ENCODE measurements around the gene PGLYRP2.

The PGLYRP2 gene

DNA sequence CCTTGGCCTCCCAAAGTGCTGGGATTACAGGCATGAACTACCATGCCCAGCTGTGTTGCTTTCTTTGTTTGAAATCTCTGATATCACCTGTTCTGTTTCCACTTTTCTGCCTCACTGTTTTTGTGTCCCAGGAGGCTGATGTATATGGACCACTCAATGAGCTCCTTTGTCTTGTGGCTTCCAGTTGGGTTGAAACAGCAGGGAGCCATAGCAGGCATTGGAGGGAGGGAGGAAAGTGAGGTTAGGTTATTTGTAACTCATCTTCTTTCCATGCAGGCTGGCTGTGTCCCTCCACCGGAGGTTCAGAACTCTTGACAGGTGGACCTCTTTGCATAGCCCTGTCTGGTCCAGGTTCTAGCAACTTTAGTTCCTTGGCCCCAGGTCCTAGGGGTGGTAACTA lies 23.0 kb upstream of the PGLYRP2 start:
- TF ChIP-seq, protein P1, sequence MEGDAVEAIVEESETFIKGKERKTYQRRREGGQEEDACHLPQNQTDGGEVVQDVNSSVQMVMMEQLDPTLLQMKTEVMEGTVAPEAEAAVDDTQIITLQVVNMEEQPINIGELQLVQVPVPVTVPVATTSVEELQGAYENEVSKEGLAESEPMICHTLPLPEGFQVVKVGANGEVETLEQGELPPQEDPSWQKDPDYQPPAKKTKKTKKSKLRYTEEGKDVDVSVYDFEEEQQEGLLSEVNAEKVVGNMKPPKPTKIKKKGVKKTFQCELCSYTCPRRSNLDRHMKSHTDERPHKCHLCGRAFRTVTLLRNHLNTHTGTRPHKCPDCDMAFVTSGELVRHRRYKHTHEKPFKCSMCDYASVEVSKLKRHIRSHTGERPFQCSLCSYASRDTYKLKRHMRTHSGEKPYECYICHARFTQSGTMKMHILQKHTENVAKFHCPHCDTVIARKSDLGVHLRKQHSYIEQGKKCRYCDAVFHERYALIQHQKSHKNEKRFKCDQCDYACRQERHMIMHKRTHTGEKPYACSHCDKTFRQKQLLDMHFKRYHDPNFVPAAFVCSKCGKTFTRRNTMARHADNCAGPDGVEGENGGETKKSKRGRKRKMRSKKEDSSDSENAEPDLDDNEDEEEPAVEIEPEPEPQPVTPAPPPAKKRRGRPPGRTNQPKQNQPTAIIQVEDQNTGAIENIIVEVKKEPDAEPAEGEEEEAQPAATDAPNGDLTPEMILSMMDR (conservative IDR thresholded peaks at IDR 0.05) = no peak
- no peak overlapping the region for H3K27ac ChIP-seq

DNA sequence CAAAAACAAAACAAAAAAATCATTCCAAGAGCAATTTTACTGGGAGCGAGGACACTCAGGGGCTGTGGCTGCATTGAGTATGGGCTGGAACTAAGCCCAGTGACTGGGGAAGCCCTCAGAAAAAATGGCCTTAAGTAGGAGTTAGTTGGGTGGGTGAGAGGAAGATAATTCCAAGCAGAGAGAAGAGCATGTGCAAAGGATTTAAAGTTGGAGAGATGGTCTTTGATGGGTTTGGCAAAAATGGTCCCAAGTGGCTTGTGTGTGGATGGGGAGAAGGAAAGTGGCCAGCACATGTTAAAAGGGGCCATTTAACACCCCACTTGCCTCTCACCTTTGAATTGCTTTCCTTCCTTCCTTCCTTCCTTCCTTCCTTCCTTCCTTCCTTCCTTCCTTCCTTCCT lies 22.3 kb upstream of the PGLYRP2 start:
- no peak overlapping the region for H3K27ac ChIP-seq

DNA sequence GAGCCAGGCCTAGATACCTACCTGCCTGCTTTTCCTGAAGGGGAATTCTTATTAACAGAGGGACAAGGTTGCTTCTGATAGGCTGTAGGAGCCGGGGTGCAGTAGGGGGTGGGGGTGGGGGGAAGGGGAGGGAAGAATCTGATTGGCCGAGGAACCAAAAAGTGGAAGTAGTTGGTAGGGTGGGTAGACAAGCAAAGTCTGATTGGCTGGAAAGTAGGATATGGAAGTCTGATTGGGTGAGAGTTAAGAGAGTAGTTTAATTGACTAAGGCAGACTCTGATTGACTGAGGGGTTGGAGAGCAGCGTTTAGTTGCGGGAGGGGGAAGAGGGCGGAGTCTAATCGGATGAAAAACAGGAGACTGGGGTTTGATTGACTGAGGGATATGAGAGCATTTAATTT lies 19.6 kb upstream of the PGLYRP2 start:
- peak overlapping the region; percentile 87 for H3K27ac ChIP-seq
- TF ChIP-seq, protein P1 (conservative IDR thresholded peaks at IDR 0.05) = no peak

More for the DNA sequence above, 22.3 kb upstream of the PGLYRP2 start:
- TF ChIP-seq, protein P1 (conservative IDR thresholded peaks at IDR 0.05) = no peak

DNA sequence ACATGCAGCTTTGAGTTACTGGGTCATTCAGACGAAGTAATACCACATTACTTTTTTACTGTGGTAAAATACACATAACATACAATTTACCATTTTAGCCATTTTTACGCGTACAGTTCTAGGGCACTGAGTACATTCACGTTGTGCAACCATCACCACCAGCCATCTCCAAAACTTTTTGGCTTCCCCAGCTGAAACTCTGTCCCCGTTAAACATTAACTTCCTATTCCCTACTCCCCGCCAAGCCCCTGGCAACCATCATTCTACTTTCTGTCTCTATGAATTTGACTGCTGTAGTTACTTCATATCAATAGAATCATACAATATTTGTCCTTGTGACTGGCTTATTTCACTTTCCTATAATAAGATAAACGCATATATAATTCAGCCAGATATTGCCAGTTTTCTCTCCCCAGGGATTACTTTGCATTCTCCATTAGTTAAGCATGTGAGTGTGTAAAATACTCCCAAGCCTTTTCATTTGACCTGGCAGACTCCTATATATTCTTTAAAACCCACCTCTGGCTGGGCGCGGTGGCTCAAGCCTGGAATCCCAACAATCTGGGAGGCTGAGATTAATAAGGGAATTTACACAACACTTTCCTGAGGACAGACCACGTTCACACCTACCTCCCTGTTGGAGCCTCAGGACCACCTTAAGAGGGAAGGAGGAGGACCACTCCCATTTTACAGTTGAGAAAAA lies 19.0 kb upstream of the PGLYRP2 start:
- H3K27ac ChIP-seq = peak overlapping the region; percentile 87
- TF ChIP-seq, protein P1 (conservative IDR thresholded peaks at IDR 0.05) = no peak

DNA sequence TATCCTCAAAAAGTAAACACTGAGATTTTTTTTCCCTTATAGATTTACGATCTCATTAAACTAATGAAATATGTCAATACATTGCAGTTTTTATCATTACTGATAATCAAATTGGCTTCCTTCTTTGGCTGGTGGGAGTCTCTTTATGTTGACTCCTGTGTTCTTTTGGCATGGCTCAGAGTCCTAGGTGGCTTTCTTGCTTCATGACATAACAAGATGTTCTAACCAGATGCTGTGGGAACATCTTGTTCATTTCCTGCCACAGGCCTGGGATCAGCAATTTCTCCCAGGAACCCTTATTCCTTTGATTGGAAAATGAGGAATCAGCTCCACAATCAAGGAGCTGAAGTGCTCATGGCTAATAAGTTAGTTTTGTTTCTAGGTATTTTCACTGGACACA lies 15.8 kb upstream of the PGLYRP2 start:
- TF ChIP-seq, protein P1 (conservative IDR thresholded peaks at IDR 0.05) = no peak
- peak overlapping the region; percentile 87 for H3K27ac ChIP-seq

DNA sequence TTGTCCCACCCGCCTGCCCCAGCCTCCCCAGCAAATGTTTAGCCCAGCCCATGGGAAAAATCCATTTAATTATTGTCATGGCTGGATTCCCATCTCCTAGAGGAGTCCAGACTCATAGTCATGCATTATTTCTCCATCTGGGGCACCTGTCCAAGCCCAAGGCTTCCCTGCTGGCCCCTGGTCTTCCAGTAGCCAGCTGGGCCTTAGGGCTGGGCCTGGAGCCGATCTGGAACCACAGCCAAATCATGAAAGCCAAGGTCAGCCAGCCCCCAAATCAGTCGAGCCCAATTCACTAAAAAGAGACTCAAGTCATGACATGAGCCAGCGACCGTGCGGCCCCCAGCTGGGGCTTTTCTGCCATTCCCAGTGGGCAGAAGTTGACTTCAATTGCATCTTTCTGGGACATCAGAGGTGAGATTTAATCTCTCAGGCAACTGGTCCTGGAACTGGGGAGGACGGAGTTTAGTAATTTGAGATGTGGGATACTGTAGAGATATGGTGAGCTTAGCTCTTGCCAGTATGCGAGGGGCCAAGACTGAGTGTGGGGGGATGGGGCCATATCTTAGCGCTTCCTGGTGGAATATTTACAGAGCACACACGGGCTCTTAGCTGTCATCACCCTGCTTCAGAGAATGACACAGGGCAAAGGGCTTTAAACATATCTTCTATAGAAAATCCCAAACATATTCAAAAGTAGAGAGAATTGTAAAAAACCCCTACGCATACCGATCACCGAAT lies 9.4 kb upstream of the PGLYRP2 start:
- TF ChIP-seq, protein P1 (conservative IDR thresholded peaks at IDR 0.05) = no peak
- peak overlapping the region; percentile 39 for H3K27ac ChIP-seq

DNA sequence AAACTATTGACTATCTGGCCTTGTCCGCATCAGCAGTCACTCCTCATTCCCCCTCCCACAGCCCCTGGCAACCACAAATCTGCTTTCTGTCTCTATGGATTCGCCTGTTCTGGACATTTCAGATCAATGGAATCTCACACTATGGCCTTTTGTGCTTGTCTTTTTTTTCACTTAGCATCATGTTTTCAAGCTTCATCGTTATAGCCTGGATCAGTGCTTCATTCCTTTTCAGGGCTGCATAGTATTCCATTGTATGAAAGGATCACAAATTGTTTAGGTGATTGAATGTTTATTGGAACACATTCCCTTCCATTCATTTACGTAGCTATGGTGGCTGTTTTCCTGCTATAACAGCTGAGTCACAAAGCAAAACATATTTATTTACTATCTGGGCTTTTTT lies 7.7 kb upstream of the PGLYRP2 start:
- TF ChIP-seq, protein P1 (conservative IDR thresholded peaks at IDR 0.05) = no peak
- peak overlapping the region; percentile 78 for H3K27ac ChIP-seq

DNA sequence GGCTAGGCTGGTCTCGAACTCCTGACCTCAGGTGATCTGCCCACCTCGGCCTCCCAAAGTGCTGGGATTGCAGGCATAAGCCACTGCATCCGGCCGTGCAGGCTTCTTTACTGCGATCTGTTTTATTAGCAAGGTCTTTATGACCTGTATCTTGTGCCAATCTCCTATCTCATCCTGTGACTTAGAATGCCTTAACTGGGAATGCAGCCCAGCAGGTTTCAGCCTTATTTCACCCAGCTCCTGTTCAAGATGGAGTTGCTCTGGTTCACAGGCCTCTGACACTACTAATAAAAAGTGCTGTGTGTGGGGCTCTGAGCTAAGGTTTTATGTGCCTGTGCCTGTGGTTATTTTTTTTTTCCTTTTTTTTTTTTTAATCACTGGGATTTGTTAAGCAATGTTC lies 6.5 kb upstream of the PGLYRP2 start:
- H3K27ac ChIP-seq = peak overlapping the region; percentile 78

DNA sequence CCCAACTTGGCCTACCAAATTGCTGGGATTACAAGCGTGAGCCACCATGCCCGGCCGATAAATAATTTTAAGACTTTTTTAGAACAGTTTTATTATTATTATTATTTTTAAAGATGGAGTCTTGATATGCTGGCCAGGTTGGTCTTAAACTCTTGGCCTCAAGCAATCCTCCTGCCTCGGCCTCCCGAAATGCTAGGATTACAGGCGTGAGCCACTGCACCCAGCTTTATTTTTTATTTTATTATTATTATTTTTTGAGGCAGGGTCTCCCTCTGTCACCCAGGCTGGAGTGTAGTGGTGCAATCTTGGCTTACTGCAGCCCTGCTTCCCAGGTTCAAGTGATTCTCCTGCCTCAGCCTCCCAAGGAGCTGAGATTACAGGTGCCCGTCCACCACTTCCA lies 1.7 kb upstream of the PGLYRP2 start:
- peak overlapping the region; percentile 96 for H3K27ac ChIP-seq
